ENCODE measurements around the gene OLFM1. TPM values are rescaled to one million over a fixed set of nuclear protein-coding genes. Genes with fewer than 3 reads are reported as not detected.

OLFM1 gene
- total and polyA plus RNA-seq, 9 of the 15 experiments (the other 6 are each of a cell fraction or from before 2014, with no cell fraction given): not detected

DNA sequence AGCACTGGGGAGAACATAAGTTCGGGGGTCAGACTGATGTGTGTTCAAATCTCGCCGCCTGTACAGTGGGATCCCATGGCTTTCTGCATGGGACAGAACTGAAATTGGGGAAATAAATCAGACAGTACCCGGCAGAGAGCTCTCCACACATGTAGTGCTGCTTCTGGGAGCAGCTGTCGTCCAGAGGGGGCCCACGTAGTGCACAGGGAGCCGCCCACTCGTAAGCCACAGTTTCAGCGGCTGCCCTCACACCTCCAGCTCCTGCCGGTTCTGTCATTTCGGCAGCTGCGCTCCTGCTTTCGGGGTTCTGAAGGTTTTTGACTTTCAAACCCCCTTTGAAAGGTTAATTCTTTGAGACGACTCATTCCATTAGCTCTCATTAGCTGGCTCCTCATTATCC is 83.1 kb downstream of the OLFM1 start:
- intact Hi-C loops (cut with micrococcal nuclease): no loop called here
- POLR2A ChIA-PET: no interaction called here
- Histone ChIP-seq H3K4me1 (replicated peaks in 1 of 2; ENCODE audit: control insufficient read depth in 2 of 2, insufficient read depth in 2 of 2, low read length in 2 of 2) (no peaks in the 10 kb centered on the region), H3K36me3 (ENCODE audit: control insufficient read depth, insufficient read depth, low read length) (no peaks in the 10 kb centered on the region), H3K9me3 (replicated peaks; ENCODE audit: control insufficient read depth, insufficient read depth, low read depth, low read length) (no peaks in the 10 kb centered on the region), H3K4me3 (no peak overlapping the region), H4K20me1 (replicated peaks; ENCODE audit: control insufficient read depth, insufficient read depth, low read length) (peaks cover 4% of the 10 kb centered on the region), H3K4me2 (ENCODE audit: insufficient read depth, low read length) (no peak overlapping the region), H2AFZ (ENCODE audit: low read depth, low read length) (no peak overlapping the region), H3K9ac (ENCODE audit: insufficient read depth in 1 of 2, low read depth in 2 of 2, low read length in 2 of 2) (no peak overlapping the region), H3K27ac (ENCODE audit: extremely low read depth, low read depth, low read length) (no peak overlapping the region), H3K79me2 (ENCODE audit: control insufficient read depth, insufficient read depth, low read length) (no peaks in the 10 kb centered on the region), H3K27me3 (ENCODE audit: control insufficient read depth in 2 of 2, insufficient read depth in 2 of 2, low read length in 2 of 2) (peaks cover 6 to 75% of the 10 kb centered on the region in 2 experiments), H3K9me1 (ENCODE audit: control insufficient read depth, insufficient read depth, low read length) (no peaks in the 10 kb centered on the region)
- BruUV-seq (replicated peaks): no TSS peak
- in situ Hi-C loops (cut with MboI): no loop called here
- no peak for ATAC-seq
- FAIRE-seq: no peak
- 1% methylated on average over 12 of the region's 14 CpGs for WGBS (ENCODE audit: insufficient coverage, low coverage, missing lambda C conversion rate)
- CTCF ChIA-PET (ENCODE audit: low intra/inter-chr PET ratio): no interaction called here
- DNase-seq (ENCODE audit: extremely low read depth in 1 of 4, low spot score in 3 of 4): no peak
- no peak for TF ChIP-seq WHSC1 (IDR thresholded peaks at IDR 0.05; ENCODE audit: low read length)
- TF ChIP-seq, protein P1, sequence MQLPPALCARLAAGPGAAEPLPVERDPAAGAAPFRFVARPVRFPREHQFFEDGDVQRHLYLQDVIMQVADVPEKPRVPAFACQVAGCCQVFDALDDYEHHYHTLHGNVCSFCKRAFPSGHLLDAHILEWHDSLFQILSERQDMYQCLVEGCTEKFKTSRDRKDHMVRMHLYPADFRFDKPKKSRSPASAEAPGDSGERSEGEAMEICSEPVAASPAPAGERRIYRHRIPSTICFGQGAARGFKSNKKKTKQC (CRISPR knock-in tag; IDR thresholded peaks at IDR 0.05): no peak
- TF ChIP-seq RHOXF2B (CRISPR knock-in tag; conservative IDR thresholded peaks at IDR 0.05): no peak
- no peak for TF ChIP-seq SAFB (IDR thresholded peaks at IDR 0.05; ENCODE audit: borderline replicate concordance, low read depth, low read length)
- TF ChIP-seq ZFP36 (IDR thresholded peaks at IDR 0.05; ENCODE audit: low read depth, low read length, partially characterized antibody): no peak
- TF ChIP-seq GABPA (tag; conservative IDR thresholded peaks at IDR 0.05; ENCODE audit: low read depth): no peak
- TF ChIP-seq, protein P2, sequence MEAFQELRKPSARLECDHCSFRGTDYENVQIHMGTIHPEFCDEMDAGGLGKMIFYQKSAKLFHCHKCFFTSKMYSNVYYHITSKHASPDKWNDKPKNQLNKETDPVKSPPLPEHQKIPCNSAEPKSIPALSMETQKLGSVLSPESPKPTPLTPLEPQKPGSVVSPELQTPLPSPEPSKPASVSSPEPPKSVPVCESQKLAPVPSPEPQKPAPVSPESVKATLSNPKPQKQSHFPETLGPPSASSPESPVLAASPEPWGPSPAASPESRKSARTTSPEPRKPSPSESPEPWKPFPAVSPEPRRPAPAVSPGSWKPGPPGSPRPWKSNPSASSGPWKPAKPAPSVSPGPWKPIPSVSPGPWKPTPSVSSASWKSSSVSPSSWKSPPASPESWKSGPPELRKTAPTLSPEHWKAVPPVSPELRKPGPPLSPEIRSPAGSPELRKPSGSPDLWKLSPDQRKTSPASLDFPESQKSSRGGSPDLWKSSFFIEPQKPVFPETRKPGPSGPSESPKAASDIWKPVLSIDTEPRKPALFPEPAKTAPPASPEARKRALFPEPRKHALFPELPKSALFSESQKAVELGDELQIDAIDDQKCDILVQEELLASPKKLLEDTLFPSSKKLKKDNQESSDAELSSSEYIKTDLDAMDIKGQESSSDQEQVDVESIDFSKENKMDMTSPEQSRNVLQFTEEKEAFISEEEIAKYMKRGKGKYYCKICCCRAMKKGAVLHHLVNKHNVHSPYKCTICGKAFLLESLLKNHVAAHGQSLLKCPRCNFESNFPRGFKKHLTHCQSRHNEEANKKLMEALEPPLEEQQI (IDR thresholded peaks at IDR 0.05): no peak
- no peak for TF ChIP-seq CHD2 (IDR thresholded peaks at IDR 0.05; ENCODE audit: low read depth, low read length)
- TF ChIP-seq PURB (CRISPR knock-in tag; IDR thresholded peaks at IDR 0.05; ENCODE audit: low read depth): no peak
- no peak for TF ChIP-seq C11orf30 (IDR thresholded peaks at IDR 0.05; ENCODE audit: low read depth)
- TF ChIP-seq, protein P3, sequence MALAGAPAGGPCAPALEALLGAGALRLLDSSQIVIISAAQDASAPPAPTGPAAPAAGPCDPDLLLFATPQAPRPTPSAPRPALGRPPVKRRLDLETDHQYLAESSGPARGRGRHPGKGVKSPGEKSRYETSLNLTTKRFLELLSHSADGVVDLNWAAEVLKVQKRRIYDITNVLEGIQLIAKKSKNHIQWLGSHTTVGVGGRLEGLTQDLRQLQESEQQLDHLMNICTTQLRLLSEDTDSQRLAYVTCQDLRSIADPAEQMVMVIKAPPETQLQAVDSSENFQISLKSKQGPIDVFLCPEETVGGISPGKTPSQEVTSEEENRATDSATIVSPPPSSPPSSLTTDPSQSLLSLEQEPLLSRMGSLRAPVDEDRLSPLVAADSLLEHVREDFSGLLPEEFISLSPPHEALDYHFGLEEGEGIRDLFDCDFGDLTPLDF (CRISPR knock-in tag; IDR thresholded peaks at IDR 0.05): no peak
- no peak for TF ChIP-seq ARNT (IDR thresholded peaks at IDR 0.05)
- no peak for TF ChIP-seq SMARCA4 (IDR thresholded peaks at IDR 0.05)
- TF ChIP-seq MYBL2 (IDR thresholded peaks at IDR 0.05; ENCODE audit: low read depth): no peak
- TF ChIP-seq MYBL2 (CRISPR knock-in tag; IDR thresholded peaks at IDR 0.05; ENCODE audit: borderline replicate concordance): no peak
- TF ChIP-seq CREBBP (IDR thresholded peaks at IDR 0.05; ENCODE audit: low read depth, low read length): no peak
- TF ChIP-seq, protein P4, sequence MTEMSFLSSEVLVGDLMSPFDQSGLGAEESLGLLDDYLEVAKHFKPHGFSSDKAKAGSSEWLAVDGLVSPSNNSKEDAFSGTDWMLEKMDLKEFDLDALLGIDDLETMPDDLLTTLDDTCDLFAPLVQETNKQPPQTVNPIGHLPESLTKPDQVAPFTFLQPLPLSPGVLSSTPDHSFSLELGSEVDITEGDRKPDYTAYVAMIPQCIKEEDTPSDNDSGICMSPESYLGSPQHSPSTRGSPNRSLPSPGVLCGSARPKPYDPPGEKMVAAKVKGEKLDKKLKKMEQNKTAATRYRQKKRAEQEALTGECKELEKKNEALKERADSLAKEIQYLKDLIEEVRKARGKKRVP (CRISPR knock-in tag; IDR thresholded peaks at IDR 0.05): no peak
- no peak for TF ChIP-seq HDAC8 (tag; IDR thresholded peaks at IDR 0.05)
- TF ChIP-seq CCAR2 (IDR thresholded peaks at IDR 0.05; ENCODE audit: low read depth, low read length): no peak
- TF ChIP-seq EWSR1 (IDR thresholded peaks at IDR 0.05; ENCODE audit: borderline replicate concordance, low read depth, partially characterized antibody): no peak

Data from K562 (cell line).